Spleen (tissue), 11 donors: ENCODE data around the gene ZFAND2A. TPM values are rescaled to one million over a fixed set of nuclear protein-coding genes. Genes with fewer than 3 reads are reported as not detected.

Source experiments
- DNase-seq: peaks from one replicate; pipeline ENCODE4 v3.0.0-alpha.2; 2020
- H3K27ac ChIP-seq, 8 donors: fragments of 200-600 bp; sonication (generic) in 7 of 8; 1 replicate in 4 of 8; 2 replicates in 4 of 8; pipeline versions ENCODE4 v1.5.0 to v1.8.0; 2016 to 2021; ENCODE audit warnings: inconsistent platforms in 4 of 8, mild to moderate bottlenecking in 4 of 8, moderate library complexity in 1 of 8
- H3K27me3 ChIP-seq, 7 donors: fragments of 200-600 bp; sonication (generic) in 6 of 7; replicated peaks in 1 of 7; 1 replicate in 4 of 7; 2 replicates in 3 of 7; pipeline versions ENCODE4 v1.5.0 to v1.8.0; 2016 to 2021; ENCODE audit warnings: inconsistent platforms in 3 of 7, mild to moderate bottlenecking in 1 of 7
- H3K36me3 ChIP-seq, 6 donors: fragments of 200-600 bp; sonication (generic) in 5 of 6; 1 replicate in 4 of 6; 2 replicates in 2 of 6; pipeline versions ENCODE4 v1.5.0 to v1.8.0; 2016 to 2021; ENCODE audit warnings: inconsistent platforms in 2 of 6
- H3K4me1 ChIP-seq, 6 donors: fragments of 200-600 bp; sonication (generic) in 5 of 6; 1 replicate in 3 of 6; 2 replicates in 3 of 6; pipeline versions ENCODE4 v1.5.0 to v1.8.0; 2016 to 2021; ENCODE audit warnings: inconsistent platforms in 3 of 6
- H3K4me3 ChIP-seq, 8 donors: fragments of 200-600 bp; sonication (generic) in 7 of 8; 1 replicate in 4 of 8; 2 replicates in 4 of 8; pipeline versions ENCODE4 v1.5.0 to v1.8.0; 2016 to 2021; ENCODE audit warnings: inconsistent platforms in 4 of 8, mild to moderate bottlenecking in 4 of 8, moderate library complexity in 2 of 8
- H3K9me3 ChIP-seq, 8 donors: fragments of 200-600 bp; sonication (generic) in 7 of 8; 1 replicate in 4 of 8; 2 replicates in 4 of 8; pipeline versions ENCODE4 v1.5.0 to v1.8.0; 2016 to 2021; ENCODE audit warnings: inconsistent platforms in 4 of 8
- CTCF ChIP-seq, 11 experiments: fragments of 200-600 bp in 7 of 11; fragments of 450-650 bp in 4 of 11; sonication (generic) in 4 of 11; IDR thresholded peaks in 8 of 11; conservative IDR thresholded peaks in 3 of 11; 1 replicate in 7 of 11; 2 replicates in 4 of 11; pipeline versions ENCODE4 v1.4.0 to v1.8.0; 2016 to 2021; ENCODE audit warnings: antibody characterized with exemption in 11 of 11, inconsistent platforms in 4 of 11, mild to moderate bottlenecking in 1 of 11
- POLR2A ChIP-seq, 3 donors: fragments of 450-650 bp; IDR thresholded peaks; one replicate each; pipeline ENCODE4 v1.5.1; 2017; ENCODE audit warnings: antibody characterized with exemption in 3 of 3, mild to moderate bottlenecking in 1 of 3
- POLR2AphosphoS5 ChIP-seq, 3 donors: sonication (generic); formaldehyde crosslinking; IDR thresholded peaks; one replicate each; pipeline ENCODE4 v1.5.1; 2017; ENCODE audit warnings: antibody characterized with exemption in 3 of 3
- WGBS, 5 donors: extraction: QIAGEN DNeasy Blood & Tissue Kit in 3 of 5; methylation state at CpG; one replicate each; pipeline versions ENCODE4 v1.1.5 to v1.1.7; 2013 to 2018; 5-methylcytosine and 5-hydroxymethylcytosine counted together
- intact Hi-C: fragments of 100-400 bp; cut with DNase I; formaldehyde crosslinking; loops from one replicate; pipeline ENCODE4 v1.15.0; 2023; ENCODE audit warnings: low total_unique reads
- polyA plus RNA-seq, 3 donors: library from polyadenylated mRNA; stranded (reverse); fragments of 200-250 nt; gene quantifications; one replicate each; pipeline ENCODE4 v1.2.1, GENCODE V29; 2013
- total RNA-seq, 7 donors: library from RNA; depleted of rRNA in 3 of 7; stranded (reverse); fragments of >200 nt in 3 of 7; fragmentation: NEBNext Ultra II Directional in 4 of 7; extraction: Animal tissue kit (Norgen Biotek cat#: 25700) in 4 of 7; gene quantifications; one replicate each; pipeline versions ENCODE4 v1.1.0 to v1.2.1, GENCODE V29; 2016 to 2021
- donor health status: healthy with polysubstance abuse.
- donor health status: DM: no; HTN: no; CAD: no; lungs with moderate emphysema.
- donor health status: DM: no; HTN: no; CAD: no.
- donor health status: Bipolar disorder and iron deficiency.
- donor health status: healthy.
- donor health status: DM: no; HTN: no; CAD: no.
- donor health status: DM: yes; HTN: yes; CAD: no.

The ZFAND2A gene
- total and polyA plus RNA-seq, 10 donors = 18.3 to 41.7 (median 24.4) TPM

- peak; percentile 67 for DNase-seq
- intact Hi-C loops = no loop called here
- H3K36me3 ChIP-seq = no peaks in the 10 kb centered on the region
- WGBS, 5 donors = 68 to 87% (median 74%) methylated on average over 12 to 20 of the region's 20 CpGs
- H3K27me3 ChIP-seq = peaks cover 0 to 4% (median 0%) of the 10 kb centered on the region in 7 donors
- H3K4me3 ChIP-seq = no peak overlapping the region
- TF ChIP-seq POLR2A (IDR thresholded peaks at IDR 0.05) (no peak), CTCF (IDR thresholded peaks at IDR 0.05 in 8 of 11, conservative IDR thresholded peaks at IDR 0.05 in 3 of 11) (no peak), POLR2AphosphoS5 (IDR thresholded peaks at IDR 0.05) (peak in 1 of 3 donors; percentile 26)
- peaks cover 0 to 38% (median 11%) of the 10 kb centered on the region in 6 donors for H3K4me1 ChIP-seq
- H3K9me3 ChIP-seq = no peaks in the 10 kb centered on the region
- no peak overlapping the region for H3K27ac ChIP-seq
These were observed 53.1 kb downstream of the ZFAND2A start for GRCh38 chr7:1106793-1107421.

GRCh38 chr7:1106063-1106792 is 53.8 kb downstream of the ZFAND2A start:
- intact Hi-C loops = no loop called here
- Histone ChIP-seq H3K27ac (no peak overlapping the region), H3K27me3 (peaks cover 0 to 4% (median 0%) of the 10 kb centered on the region in 7 donors), H3K9me3 (no peaks in the 10 kb centered on the region), H3K4me1 (peaks cover 0 to 38% (median 11%) of the 10 kb centered on the region in 6 donors), H3K4me3 (no peak overlapping the region), H3K36me3 (no peaks in the 10 kb centered on the region)
- 79 to 90% (median 88%) methylated on average over 25 to 27 of the region's 27 CpGs for WGBS, 5 donors
- TF ChIP-seq POLR2A (IDR thresholded peaks at IDR 0.05) (no peak), CTCF (IDR thresholded peaks at IDR 0.05 in 8 of 11, conservative IDR thresholded peaks at IDR 0.05 in 3 of 11) (no peak), POLR2AphosphoS5 (IDR thresholded peaks at IDR 0.05) (no peak)
- DNase-seq = peak; percentile 70

- TF ChIP-seq POLR2A (IDR thresholded peaks at IDR 0.05) (no peak), CTCF (IDR thresholded peaks at IDR 0.05 in 8 of 11, conservative IDR thresholded peaks at IDR 0.05 in 3 of 11) (no peak), POLR2AphosphoS5 (IDR thresholded peaks at IDR 0.05) (no peak)
- no peak overlapping the region for H3K27ac ChIP-seq
- H3K36me3 ChIP-seq = no peaks in the 10 kb centered on the region
- intact Hi-C loops = no loop called here
- peaks cover 0 to 4% (median 0%) of the 10 kb centered on the region in 7 donors for H3K27me3 ChIP-seq
- DNase-seq = peak; percentile 63
- H3K4me1 ChIP-seq = peaks cover 0 to 38% (median 11%) of the 10 kb centered on the region in 6 donors
- no peaks in the 10 kb centered on the region for H3K9me3 ChIP-seq
- no peak overlapping the region for H3K4me3 ChIP-seq
- 74 to 88% (median 85%) methylated on average over 11 of the region's 11 CpGs for WGBS, 5 donors
These were observed 54.8 kb downstream of the ZFAND2A start for GRCh38 chr7:1105189-1105588.

GRCh38 chr7:1104516-1105179 is 55.3 kb downstream of the ZFAND2A start:
- no peak for TF ChIP-seq POLR2AphosphoS5 (IDR thresholded peaks at IDR 0.05)
- TF ChIP-seq CTCF (IDR thresholded peaks at IDR 0.05 in 8 of 11, conservative IDR thresholded peaks at IDR 0.05 in 3 of 11) = no peak
- TF ChIP-seq POLR2A (IDR thresholded peaks at IDR 0.05) = no peak

More at GRCh38 chr7:1104516-1105179, 55.3 kb downstream of the ZFAND2A start:
- H3K9me3 ChIP-seq = no peaks in the 10 kb centered on the region
- no peak for DNase-seq
- intact Hi-C loops = no loop called here
- H3K4me3 ChIP-seq = no peak overlapping the region
- H3K27me3 ChIP-seq = peaks cover 0 to 4% (median 0%) of the 10 kb centered on the region in 7 donors
- peaks cover 0 to 38% (median 11%) of the 10 kb centered on the region in 6 donors for H3K4me1 ChIP-seq
- H3K36me3 ChIP-seq = no peaks in the 10 kb centered on the region
- 84 to 88% (median 86%) methylated on average over 13 of the region's 13 CpGs for WGBS, 5 donors
- no peak overlapping the region for H3K27ac ChIP-seq
